MCF 10A (cell line): ENCODE results near the gene POU6F1. TPM values are rescaled to one million over a fixed set of nuclear protein-coding genes. Genes with fewer than 3 reads are reported as not detected.
A peak's percentile ranks its signal among the peaks of the same experiment; 100 is the strongest.

Source experiments
- BruUV-seq: library from RNA; stranded (reverse); fragments of 400-500 nt; replicated peaks from 2 replicates; lab custom pipeline; 2021; lab: Mats Ljungman, UMichigan
- CTCF ChIA-PET: fragments of 300-600 bp; sonication (Branson Sonifier 250); formaldehyde crosslinking; extraction: SDS; loops from one replicate; lab custom pipeline; 2021; ENCODE audit warnings: antibody characterized with exemption, inconsistent platforms; lab: Yijun Ruan, JAX
- POLR2A ChIA-PET: fragments of 300-600, 350-650 bp; sonication (Branson Sonifier 250); formaldehyde crosslinking; extraction: SDS; loops from one replicate; lab custom pipeline; 2020; ENCODE audit warnings: antibody characterized with exemption, inconsistent platforms; lab: Yijun Ruan, JAX
- DNase-seq: peaks from one replicate; pipeline ENCODE4 v3.0.0-alpha.2; 2018; ENCODE audit not compliant: unreplicated experiment
- H3K27ac Mint-ChIP-seq: one replicate; pipeline ENCODE4 v1.8.0; 2022; ENCODE audit warnings: mild to moderate bottlenecking, low read depth, mixed read lengths; ENCODE audit not compliant: unreplicated experiment
- H3K27me3 Mint-ChIP-seq: one replicate; pipeline ENCODE4 v1.8.0; 2022; ENCODE audit warnings: mixed read lengths; ENCODE audit not compliant: insufficient read depth, unreplicated experiment
- H3K36me3 Mint-ChIP-seq: one replicate; pipeline ENCODE4 v1.8.0; 2022; ENCODE audit warnings: mild to moderate bottlenecking, moderate library complexity, mixed read lengths; ENCODE audit not compliant: insufficient read depth, unreplicated experiment
- H3K4me1 Mint-ChIP-seq: one replicate; pipeline ENCODE4 v1.8.0; 2022; ENCODE audit warnings: mixed read lengths; ENCODE audit not compliant: insufficient read depth, unreplicated experiment
- H3K4me3 Mint-ChIP-seq: one replicate; pipeline ENCODE4 v1.8.0; 2022; ENCODE audit warnings: mild to moderate bottlenecking, moderate library complexity, mixed read lengths; ENCODE audit not compliant: unreplicated experiment
- H3K9me3 Mint-ChIP-seq: one replicate; pipeline ENCODE4 v1.8.0; 2022; ENCODE audit warnings: mixed read lengths; ENCODE audit not compliant: unreplicated experiment
- intact Hi-C: fragments of 100-400 bp; cut with micrococcal nuclease; formaldehyde crosslinking; loops from 2 replicates; pipeline ENCODE4 v1.14.1; 2022
- total RNA-seq: library from RNA; stranded (reverse); gene quantifications from 2 replicates; pipeline ENCODE4 v1.2.3, GENCODE V29; 2022
- TF ChIP-seq, protein P1 (sequence below): fragments of 200-600 bp; IDR thresholded peaks from one replicate; pipeline ENCODE4 v1.8.0; 2022; ENCODE audit warnings: antibody characterized with exemption, mild to moderate bottlenecking; ENCODE audit not compliant: unreplicated experiment

The POU6F1 gene
- total RNA-seq, 1 experiment from 2014 or later = 3.0 TPM

DNA sequence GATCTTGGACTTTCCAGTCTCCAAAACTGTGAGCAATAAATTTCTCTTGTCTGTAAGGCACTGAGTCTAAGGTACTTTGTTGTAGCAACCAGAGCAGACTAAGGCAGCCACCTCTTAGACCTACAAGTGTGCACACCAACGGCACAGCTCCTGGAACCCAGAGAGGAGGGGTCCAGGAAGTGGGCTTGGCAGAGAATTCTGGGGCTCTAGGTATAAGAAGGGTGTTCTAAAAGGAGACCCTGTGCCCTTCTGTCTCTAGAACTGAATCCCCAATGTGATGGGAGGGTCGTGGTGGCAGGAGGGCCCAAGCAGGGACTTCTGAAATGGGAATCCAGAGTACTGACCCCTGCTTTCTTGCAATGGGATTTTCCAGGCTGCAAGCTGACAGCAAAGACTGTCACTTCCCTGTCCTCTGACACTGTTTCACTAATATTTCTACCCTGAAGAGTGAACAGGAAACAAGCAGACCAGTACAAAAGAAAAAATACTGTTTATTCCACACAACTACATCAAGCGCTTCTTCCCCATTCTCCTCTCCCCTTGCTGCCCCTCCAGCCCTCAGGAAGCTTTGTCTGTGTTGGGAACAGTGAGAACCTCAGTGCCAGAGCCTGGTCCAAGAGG lies 31.3 kb downstream of the POU6F1 start:
- no peak overlapping the region for H3K4me3 Mint-ChIP-seq
- H3K36me3 Mint-ChIP-seq = no peaks in the 10 kb centered on the region
- TF ChIP-seq, protein P1, sequence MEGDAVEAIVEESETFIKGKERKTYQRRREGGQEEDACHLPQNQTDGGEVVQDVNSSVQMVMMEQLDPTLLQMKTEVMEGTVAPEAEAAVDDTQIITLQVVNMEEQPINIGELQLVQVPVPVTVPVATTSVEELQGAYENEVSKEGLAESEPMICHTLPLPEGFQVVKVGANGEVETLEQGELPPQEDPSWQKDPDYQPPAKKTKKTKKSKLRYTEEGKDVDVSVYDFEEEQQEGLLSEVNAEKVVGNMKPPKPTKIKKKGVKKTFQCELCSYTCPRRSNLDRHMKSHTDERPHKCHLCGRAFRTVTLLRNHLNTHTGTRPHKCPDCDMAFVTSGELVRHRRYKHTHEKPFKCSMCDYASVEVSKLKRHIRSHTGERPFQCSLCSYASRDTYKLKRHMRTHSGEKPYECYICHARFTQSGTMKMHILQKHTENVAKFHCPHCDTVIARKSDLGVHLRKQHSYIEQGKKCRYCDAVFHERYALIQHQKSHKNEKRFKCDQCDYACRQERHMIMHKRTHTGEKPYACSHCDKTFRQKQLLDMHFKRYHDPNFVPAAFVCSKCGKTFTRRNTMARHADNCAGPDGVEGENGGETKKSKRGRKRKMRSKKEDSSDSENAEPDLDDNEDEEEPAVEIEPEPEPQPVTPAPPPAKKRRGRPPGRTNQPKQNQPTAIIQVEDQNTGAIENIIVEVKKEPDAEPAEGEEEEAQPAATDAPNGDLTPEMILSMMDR = no peak
- H3K27me3 Mint-ChIP-seq = no peaks in the 10 kb centered on the region
- no peak overlapping the region for H3K27ac Mint-ChIP-seq
- ChIA-PET CTCF (no interaction called here), POLR2A (interaction anchor here (1.3 kb wide), 1 partner anchor 158 kb away, joined by 3 read pairs; no protein-coding TSS in a partner anchor)
- no peaks in the 10 kb centered on the region for H3K9me3 Mint-ChIP-seq
- no peak for DNase-seq
- intact Hi-C loops = no loop called here
- H3K4me1 Mint-ChIP-seq = peaks cover 6% of the 10 kb centered on the region
- no TSS peak for BruUV-seq

DNA sequence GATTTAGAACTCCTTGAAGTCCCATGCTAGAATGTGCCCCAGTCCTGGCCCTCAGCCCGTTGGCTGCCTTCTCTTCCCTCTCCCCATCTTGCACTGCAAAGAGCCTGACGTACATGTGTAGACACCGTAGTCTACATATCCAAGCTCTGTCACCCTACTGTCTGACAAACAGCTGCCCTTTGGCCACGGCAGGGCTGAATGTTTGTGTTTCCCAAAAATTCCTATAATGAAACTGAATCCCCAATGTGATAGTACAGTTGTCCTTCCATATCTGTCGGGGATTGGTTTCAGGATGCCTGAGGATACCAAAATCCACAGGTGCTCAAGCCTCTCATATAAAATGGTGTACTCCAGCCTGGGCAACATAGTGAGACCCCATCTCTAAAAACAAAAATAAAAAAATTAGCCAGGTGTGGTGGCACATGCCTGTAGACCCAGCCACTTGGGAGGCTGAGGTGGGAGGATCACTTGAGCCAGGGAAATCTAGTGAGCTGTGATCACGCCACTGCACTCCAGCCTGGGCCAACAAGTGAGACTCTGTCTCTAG lies 32.6 kb downstream of the POU6F1 start:
- intact Hi-C loops = no loop called here
- peaks cover 6% of the 10 kb centered on the region for H3K4me1 Mint-ChIP-seq
- BruUV-seq = no TSS peak
- H3K9me3 Mint-ChIP-seq = no peaks in the 10 kb centered on the region
- DNase-seq = no peak
- H3K36me3 Mint-ChIP-seq = no peaks in the 10 kb centered on the region
- no peaks in the 10 kb centered on the region for H3K27me3 Mint-ChIP-seq
- TF ChIP-seq, protein P1 = no peak
- ChIA-PET POLR2A (interaction anchor here (1.9 kb wide), 1 partner anchor 53 kb away, joined by 4 read pairs; the partner anchor contains the start of gene DAZAP2), CTCF (interaction anchor here (0.6 kb wide), 2 partner anchors 120 to 158 kb away, joined by 3 to 6 read pairs; no protein-coding TSS in a partner anchor)
- H3K4me3 Mint-ChIP-seq = no peak overlapping the region
- H3K27ac Mint-ChIP-seq = no peak overlapping the region

DNA sequence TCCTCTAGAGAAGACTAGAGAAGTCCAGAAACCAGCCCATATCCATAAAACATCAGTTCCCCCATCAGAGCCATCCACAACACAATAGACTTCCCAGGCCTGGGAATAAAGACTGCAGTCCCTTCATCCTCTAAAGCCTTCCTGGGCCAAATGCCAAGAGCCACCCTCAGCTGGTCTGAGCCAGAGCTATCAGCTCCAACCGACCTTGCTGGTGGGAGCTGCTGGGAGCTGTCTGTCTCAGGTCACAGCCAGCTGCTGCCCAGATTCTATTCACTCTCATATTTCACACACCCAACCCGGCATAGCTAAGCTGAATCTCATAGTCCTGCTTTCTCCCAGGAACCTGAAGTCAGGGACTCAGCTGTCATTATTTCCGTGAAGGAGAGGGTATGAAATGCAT lies 34.0 kb downstream of the POU6F1 start:
- Mint-ChIP-seq H3K4me3 (no peak overlapping the region), H3K4me1 (peaks cover 6% of the 10 kb centered on the region)

DNA sequence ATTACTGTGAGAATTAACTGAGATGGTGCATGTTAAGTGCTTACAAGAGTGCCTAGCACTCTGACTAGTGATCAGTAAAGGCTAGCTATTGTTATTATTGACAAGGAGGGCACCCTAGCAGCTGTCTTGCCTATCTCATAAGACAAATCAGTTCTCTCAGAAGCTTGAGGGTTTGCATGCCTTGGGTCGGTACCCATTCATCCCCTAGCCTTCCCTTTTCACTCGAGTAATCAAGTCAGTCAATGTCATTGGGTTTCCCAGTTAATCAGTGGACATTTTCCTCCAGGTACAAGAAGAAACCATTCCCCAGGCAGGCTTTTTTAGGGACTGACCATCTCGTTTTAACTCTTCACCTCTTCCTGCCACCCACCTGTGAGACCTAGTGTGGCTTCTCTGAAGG lies 34.5 kb downstream of the POU6F1 start:
- no peaks in the 10 kb centered on the region for H3K9me3 Mint-ChIP-seq
- BruUV-seq = no TSS peak
- H3K4me3 Mint-ChIP-seq = no peak overlapping the region
- CTCF ChIA-PET = interaction anchor here (1.1 kb wide), 1 partner anchor 8 kb away, joined by 4 read pairs; no protein-coding TSS in a partner anchor
- no peaks in the 10 kb centered on the region for H3K27me3 Mint-ChIP-seq
- DNase-seq = no peak
- no peaks in the 10 kb centered on the region for H3K36me3 Mint-ChIP-seq
- H3K4me1 Mint-ChIP-seq = peaks cover 6% of the 10 kb centered on the region
- intact Hi-C loops = no loop called here
- POLR2A ChIA-PET = interaction anchor here (1.9 kb wide), 1 partner anchor 55 kb away, joined by 4 read pairs; the partner anchor contains the start of gene DAZAP2
- TF ChIP-seq, protein P1 = no peak
- no peak overlapping the region for H3K27ac Mint-ChIP-seq

More for the DNA sequence above, 34.0 kb downstream of the POU6F1 start:
- ChIA-PET CTCF (no interaction called here), POLR2A (interaction anchor here (1.9 kb wide), 1 partner anchor 55 kb away, joined by 4 read pairs; the partner anchor contains the start of gene DAZAP2)
- Mint-ChIP-seq H3K27me3 (no peaks in the 10 kb centered on the region), H3K36me3 (no peaks in the 10 kb centered on the region), H3K27ac (no peak overlapping the region), H3K9me3 (no peaks in the 10 kb centered on the region)
- TF ChIP-seq, protein P1 = no peak
- intact Hi-C loops = no loop called here
- DNase-seq = peak; percentile 54
- no TSS peak for BruUV-seq
